ENCODE results near the gene HELZ. TPM values are rescaled to one million over a fixed set of nuclear protein-coding genes. Genes with fewer than 3 reads are reported as not detected.

HELZ gene
- total and polyA plus RNA-seq, 2 of the 8 experiments (the other 6 are each of a cell fraction or from before 2014, with no cell fraction given), result 10.0 to 48.7 TPM

GRCh38 chr17:67290244-67290643 lies 45.2 kb upstream of the HELZ start:
- H3K23me2 ChIP-seq (ENCODE audit: low read depth, low read length), result no peaks in the 10 kb centered on the region
- H3K27ac ChIP-seq (ENCODE audit: low read depth, low read length), result no peak overlapping the region
- H3K9ac ChIP-seq (replicated peaks in 1 of 4; ENCODE audit: extremely low read depth in 1 of 4, low read depth in 3 of 4, low read length in 3 of 4), result no peak overlapping the region
- no peak overlapping the region for H2AK5ac ChIP-seq (ENCODE audit: low read depth, low read length)
- no peaks in the 10 kb centered on the region for H3K79me1 ChIP-seq (ENCODE audit: low read depth, low read length)
- no peak overlapping the region for H4K5ac ChIP-seq (ENCODE audit: insufficient read length, low read depth, low read length)
- WGBS, 2 experiments (ENCODE audit: extremely low coverage in 1 of 2, insufficient coverage in 1 of 2, insufficient read length in 1 of 2, insufficient replicate concordance in 2 of 2, low coverage in 1 of 2, low lambda C conversion rate in 2 of 2, missing lambda C conversion rate in 1 of 2), result 66% methylated on average over 3 of the region's 3 CpGs; no CpG with 5 or more reads in 1 of the 2 experiments
- H2BK20ac ChIP-seq (ENCODE audit: low read length), result no peak overlapping the region
- H2AFZ ChIP-seq (ENCODE audit: low read length), result no peak overlapping the region
- FAIRE-seq (no peak), DNase-seq (ENCODE audit: low read depth in 1 of 2, low spot score in 2 of 2) (no peak)
- H3K18ac ChIP-seq (ENCODE audit: extremely low read depth, low read length), result no peak overlapping the region
- H3K79me2 ChIP-seq (ENCODE audit: control insufficient read depth in 1 of 2, insufficient read depth in 2 of 2, low read length in 2 of 2), result no peaks in the 10 kb centered on the region
- no peaks in the 10 kb centered on the region for H4K20me1 ChIP-seq (replicated peaks in 1 of 2; ENCODE audit: control insufficient read depth in 1 of 2, insufficient read depth in 2 of 2, low read length in 2 of 2)
- no peak overlapping the region for H2BK120ac ChIP-seq (replicated peaks; ENCODE audit: low read depth, low read length)
- no peak overlapping the region for H2BK15ac ChIP-seq (ENCODE audit: low read length)
- H3K4me1 ChIP-seq (replicated peaks in 1 of 4; ENCODE audit: control insufficient read depth in 3 of 4, insufficient read depth in 4 of 4, low read length in 3 of 4), result peaks cover 0 to 7% (median 0%) of the 10 kb centered on the region in 4 experiments; a peak in 1 of 7 replicates
- no peak overlapping the region for H2BK5ac ChIP-seq (ENCODE audit: low read depth, low read length)
- no peaks in the 10 kb centered on the region for H3K36me3 ChIP-seq (ENCODE audit: control insufficient read depth in 2 of 4, insufficient read depth in 4 of 4, low read length in 3 of 4)
- H3K4me3 ChIP-seq (ENCODE audit: extremely low read depth in 1 of 4, insufficient read depth in 2 of 4, low read depth in 3 of 4, low read length in 4 of 4), result no peak overlapping the region
- CTCF ChIA-PET (ENCODE audit: partially characterized antibody), result interaction anchor here (0.8 to 23.4 kb wide), 3 partner anchors 14 to 323 kb away, joined by 3 to 253 read pairs (median 4); no protein-coding TSS in a partner anchor
- no peak overlapping the region for H3K23ac ChIP-seq (ENCODE audit: insufficient read length)
- H3K9me3 ChIP-seq (ENCODE audit: insufficient read depth in 2 of 2, low read depth in 1 of 2, low read length in 1 of 2), result no peaks in the 10 kb centered on the region
- no peak overlapping the region for H3K14ac ChIP-seq (ENCODE audit: insufficient read length)
- POLR2A ChIA-PET (ENCODE audit: partially characterized antibody), result no interaction called here
- H3K4me2 ChIP-seq (ENCODE audit: insufficient read depth in 1 of 2, low read depth in 2 of 2, low read length in 2 of 2), result no peak overlapping the region
- H4K91ac ChIP-seq (replicated peaks; ENCODE audit: insufficient read length, low read length), result no peak overlapping the region
- H2BK12ac ChIP-seq (ENCODE audit: low read depth, low read length), result no peak overlapping the region
- no peaks in the 10 kb centered on the region for H3K27me3 ChIP-seq (replicated peaks in 1 of 4; ENCODE audit: control insufficient read depth in 3 of 4, extremely low read depth in 1 of 4, insufficient read depth in 3 of 4, low read length in 3 of 4)
- H3K56ac ChIP-seq (replicated peaks; ENCODE audit: insufficient read length, low read depth, low read length), result no peak overlapping the region
- H3K4ac ChIP-seq (replicated peaks; ENCODE audit: insufficient read length, low read depth, low read length), result no peak overlapping the region
- H4K8ac ChIP-seq (ENCODE audit: extremely low read depth, insufficient read depth, low read length), result no peak overlapping the region
- no peak for TF ChIP-seq EGR1 (IDR thresholded peaks at IDR 0.05; ENCODE audit: borderline replicate concordance, low read depth, low read length)
- no peak for TF ChIP-seq ATF3 (IDR thresholded peaks at IDR 0.05; ENCODE audit: insufficient read depth, low read depth, low read length)
- TF ChIP-seq TAF1 (IDR thresholded peaks at IDR 0.05; ENCODE audit: low read depth, low read length), result no peak
- TF ChIP-seq EZH2 (IDR thresholded peaks at IDR 0.05; ENCODE audit: low read depth, low read length, severe bottlenecking), result no peak
- TF ChIP-seq RBBP5 (IDR thresholded peaks at IDR 0.05; ENCODE audit: borderline replicate concordance, low read depth, low read length), result no peak
- TF ChIP-seq PHF8 (conservative IDR thresholded peaks at IDR 0.05; ENCODE audit: low read depth, low read length), result no peak
- no peak for TF ChIP-seq EP300 (IDR thresholded peaks at IDR 0.05; ENCODE audit: borderline replicate concordance in 1 of 2, low read depth in 2 of 2, low read length in 2 of 2)
- TF ChIP-seq FOSL1 (IDR thresholded peaks at IDR 0.05; ENCODE audit: insufficient read depth, low read depth, low read length), result no peak
- no peak for TF ChIP-seq SAP30 (IDR thresholded peaks at IDR 0.05; ENCODE audit: insufficient read depth, insufficient replicate concordance, low read length)
- no peak for TF ChIP-seq HDAC6 (IDR thresholded peaks at IDR 0.05; ENCODE audit: low read depth, low read length)
- no peak for TF ChIP-seq BACH1 (IDR thresholded peaks at IDR 0.05; ENCODE audit: low read length)
- TF ChIP-seq TAF7 (optimal IDR thresholded peaks at IDR 0.05; ENCODE audit: borderline replicate concordance, low read depth, low read length), result no peak
- no peak for TF ChIP-seq BCL11A (IDR thresholded peaks at IDR 0.05; ENCODE audit: low read depth in 2 of 2, low read length in 2 of 2)
- no peak for TF ChIP-seq ASH2L (IDR thresholded peaks at IDR 0.05; ENCODE audit: low read length)
